ENCODE measurements around the gene TSHZ3.

The TSHZ3 gene

GRCh38 chr19:31255174-31255799 is 93.9 kb downstream of the TSHZ3 start:
- H3K27ac ChIP-seq (ENCODE audit: low read depth, low read length), result no peak overlapping the region
- H3K36me3 ChIP-seq (ENCODE audit: insufficient read depth, low read length), result no peaks in the 10 kb centered on the region
- H3K4me3 ChIP-seq (ENCODE audit: low read depth, low read length), result no peak overlapping the region
- no peaks in the 10 kb centered on the region for H3K27me3 ChIP-seq (ENCODE audit: insufficient read depth, low read length)
- no peaks in the 10 kb centered on the region for H3K4me1 ChIP-seq (ENCODE audit: control insufficient read depth, insufficient read depth, low read length, unreplicated experiment)
- no peak overlapping the region for H2AFZ ChIP-seq (ENCODE audit: low read length, unreplicated experiment)
- no peaks in the 10 kb centered on the region for H3K79me2 ChIP-seq (ENCODE audit: control insufficient read depth, insufficient read depth, low read length, unreplicated experiment)

- no peak overlapping the region for H3K27ac ChIP-seq (ENCODE audit: low read depth, low read length)
- H3K4me3 ChIP-seq (ENCODE audit: low read depth, low read length), result no peak overlapping the region
- no peaks in the 10 kb centered on the region for H3K36me3 ChIP-seq (ENCODE audit: insufficient read depth, low read length)
- H3K27me3 ChIP-seq (ENCODE audit: insufficient read depth, low read length), result no peaks in the 10 kb centered on the region
- H3K79me2 ChIP-seq (ENCODE audit: control insufficient read depth, insufficient read depth, low read length, unreplicated experiment), result no peaks in the 10 kb centered on the region
- no peak overlapping the region for H2AFZ ChIP-seq (ENCODE audit: low read length, unreplicated experiment)
- no peaks in the 10 kb centered on the region for H3K4me1 ChIP-seq (ENCODE audit: control insufficient read depth, insufficient read depth, low read length, unreplicated experiment)
These were observed 94.6 kb downstream of the TSHZ3 start for GRCh38 chr19:31254611-31255010.

- Histone ChIP-seq H3K4me1 (ENCODE audit: control insufficient read depth, insufficient read depth, low read length, unreplicated experiment) (no peaks in the 10 kb centered on the region), H3K36me3 (ENCODE audit: insufficient read depth, low read length) (no peaks in the 10 kb centered on the region), H3K27me3 (ENCODE audit: insufficient read depth, low read length) (no peaks in the 10 kb centered on the region), H3K27ac (ENCODE audit: low read depth, low read length) (no peak overlapping the region), H3K79me2 (ENCODE audit: control insufficient read depth, insufficient read depth, low read length, unreplicated experiment) (no peaks in the 10 kb centered on the region), H3K4me3 (ENCODE audit: low read depth, low read length) (no peak overlapping the region), H2AFZ (ENCODE audit: low read length, unreplicated experiment) (no peak overlapping the region)
These were observed 95.1 kb downstream of the TSHZ3 start for GRCh38 chr19:31254180-31254551.

- Histone ChIP-seq H3K4me3 (ENCODE audit: low read depth, low read length) (no peak overlapping the region), H3K27ac (ENCODE audit: low read depth, low read length) (no peak overlapping the region), H3K79me2 (ENCODE audit: control insufficient read depth, insufficient read depth, low read length, unreplicated experiment) (no peaks in the 10 kb centered on the region), H3K36me3 (ENCODE audit: insufficient read depth, low read length) (no peaks in the 10 kb centered on the region), H3K4me1 (ENCODE audit: control insufficient read depth, insufficient read depth, low read length, unreplicated experiment) (no peaks in the 10 kb centered on the region), H3K27me3 (ENCODE audit: insufficient read depth, low read length) (no peaks in the 10 kb centered on the region), H2AFZ (ENCODE audit: low read length, unreplicated experiment) (no peak overlapping the region)
These were observed 95.6 kb downstream of the TSHZ3 start for GRCh38 chr19:31253526-31254179.

GRCh38 chr19:31252441-31252840 is 96.8 kb downstream of the TSHZ3 start:
- H3K27ac ChIP-seq (ENCODE audit: low read depth, low read length), result no peak overlapping the region
- no peaks in the 10 kb centered on the region for H3K36me3 ChIP-seq (ENCODE audit: insufficient read depth, low read length)
- no peaks in the 10 kb centered on the region for H3K27me3 ChIP-seq (ENCODE audit: insufficient read depth, low read length)
- H2AFZ ChIP-seq (ENCODE audit: low read length, unreplicated experiment), result no peak overlapping the region
- no peak overlapping the region for H3K4me3 ChIP-seq (ENCODE audit: low read depth, low read length)
- H3K79me2 ChIP-seq (ENCODE audit: control insufficient read depth, insufficient read depth, low read length, unreplicated experiment), result no peaks in the 10 kb centered on the region
- H3K4me1 ChIP-seq (ENCODE audit: control insufficient read depth, insufficient read depth, low read length, unreplicated experiment), result no peaks in the 10 kb centered on the region

GRCh38 chr19:31249217-31249616 is 100.0 kb downstream of the TSHZ3 start:
- Histone ChIP-seq H3K27ac (ENCODE audit: low read depth, low read length) (no peak overlapping the region), H3K4me1 (ENCODE audit: control insufficient read depth, insufficient read depth, low read length, unreplicated experiment) (no peaks in the 10 kb centered on the region), H3K4me3 (ENCODE audit: low read depth, low read length) (no peak overlapping the region), H3K36me3 (ENCODE audit: insufficient read depth, low read length) (no peaks in the 10 kb centered on the region), H3K27me3 (ENCODE audit: insufficient read depth, low read length) (no peaks in the 10 kb centered on the region), H2AFZ (ENCODE audit: low read length, unreplicated experiment) (no peak overlapping the region), H3K79me2 (ENCODE audit: control insufficient read depth, insufficient read depth, low read length, unreplicated experiment) (no peaks in the 10 kb centered on the region)

GRCh38 chr19:31235806-31236205 is 113.4 kb downstream of the TSHZ3 start:
- H3K4me1 ChIP-seq (ENCODE audit: control insufficient read depth, insufficient read depth, low read length, unreplicated experiment), result peaks cover 15% of the 10 kb centered on the region
- H3K36me3 ChIP-seq (ENCODE audit: insufficient read depth, low read length), result no peaks in the 10 kb centered on the region
- H2AFZ ChIP-seq (ENCODE audit: low read length, unreplicated experiment), result no peak overlapping the region
- H3K79me2 ChIP-seq (ENCODE audit: control insufficient read depth, insufficient read depth, low read length, unreplicated experiment), result no peaks in the 10 kb centered on the region
- no peaks in the 10 kb centered on the region for H3K27me3 ChIP-seq (ENCODE audit: insufficient read depth, low read length)
- no peak overlapping the region for H3K4me3 ChIP-seq (ENCODE audit: low read depth, low read length)
- H3K27ac ChIP-seq (ENCODE audit: low read depth, low read length), result no peak overlapping the region

GRCh38 chr19:31233295-31233800 is 115.9 kb downstream of the TSHZ3 start:
- H3K4me1 ChIP-seq (ENCODE audit: control insufficient read depth, insufficient read depth, low read length, unreplicated experiment), result peaks cover 15% of the 10 kb centered on the region
- no peaks in the 10 kb centered on the region for H3K27me3 ChIP-seq (ENCODE audit: insufficient read depth, low read length)
- H3K79me2 ChIP-seq (ENCODE audit: control insufficient read depth, insufficient read depth, low read length, unreplicated experiment), result no peaks in the 10 kb centered on the region
- peak overlapping the region; percentile 69 for H2AFZ ChIP-seq (ENCODE audit: low read length, unreplicated experiment)
- no peaks in the 10 kb centered on the region for H3K36me3 ChIP-seq (ENCODE audit: insufficient read depth, low read length)
- peak overlapping the region; percentile 82 for H3K27ac ChIP-seq (ENCODE audit: low read depth, low read length)
- peak overlapping the region; percentile 35; the same call in 1 of the 2 replicates for H3K4me3 ChIP-seq (ENCODE audit: low read depth, low read length)

- no peaks in the 10 kb centered on the region for H3K79me2 ChIP-seq (ENCODE audit: control insufficient read depth, insufficient read depth, low read length, unreplicated experiment)
- H2AFZ ChIP-seq (ENCODE audit: low read length, unreplicated experiment), result peak overlapping the region; percentile 69
- H3K27ac ChIP-seq (ENCODE audit: low read depth, low read length), result peak overlapping the region; percentile 82
- peaks cover 15% of the 10 kb centered on the region for H3K4me1 ChIP-seq (ENCODE audit: control insufficient read depth, insufficient read depth, low read length, unreplicated experiment)
- H3K36me3 ChIP-seq (ENCODE audit: insufficient read depth, low read length), result no peaks in the 10 kb centered on the region
- H3K27me3 ChIP-seq (ENCODE audit: insufficient read depth, low read length), result no peaks in the 10 kb centered on the region
- no peak overlapping the region for H3K4me3 ChIP-seq (ENCODE audit: low read depth, low read length)
These were observed 116.4 kb downstream of the TSHZ3 start for GRCh38 chr19:31232871-31233270.

GRCh38 chr19:31232180-31232579 is 117.1 kb downstream of the TSHZ3 start:
- H3K4me1 ChIP-seq (ENCODE audit: control insufficient read depth, insufficient read depth, low read length, unreplicated experiment), result peaks cover 15% of the 10 kb centered on the region
- H3K27ac ChIP-seq (ENCODE audit: low read depth, low read length), result peak overlapping the region; percentile 82
- H3K79me2 ChIP-seq (ENCODE audit: control insufficient read depth, insufficient read depth, low read length, unreplicated experiment), result no peaks in the 10 kb centered on the region
- H3K27me3 ChIP-seq (ENCODE audit: insufficient read depth, low read length), result no peaks in the 10 kb centered on the region
- H2AFZ ChIP-seq (ENCODE audit: low read length, unreplicated experiment), result no peak overlapping the region
- no peaks in the 10 kb centered on the region for H3K36me3 ChIP-seq (ENCODE audit: insufficient read depth, low read length)
- no peak overlapping the region for H3K4me3 ChIP-seq (ENCODE audit: low read depth, low read length)

- Histone ChIP-seq H3K36me3 (ENCODE audit: insufficient read depth, low read length) (no peaks in the 10 kb centered on the region), H2AFZ (ENCODE audit: low read length, unreplicated experiment) (no peak overlapping the region), H3K4me3 (ENCODE audit: low read depth, low read length) (no peak overlapping the region), H3K27ac (ENCODE audit: low read depth, low read length) (no peak overlapping the region), H3K27me3 (ENCODE audit: insufficient read depth, low read length) (no peaks in the 10 kb centered on the region), H3K79me2 (ENCODE audit: control insufficient read depth, insufficient read depth, low read length, unreplicated experiment) (no peaks in the 10 kb centered on the region), H3K4me1 (ENCODE audit: control insufficient read depth, insufficient read depth, low read length, unreplicated experiment) (peaks cover 15% of the 10 kb centered on the region)
These were observed 118.0 kb downstream of the TSHZ3 start for GRCh38 chr19:31231237-31231636.

Measured in ACC112 (cell line).